GM19240 (cell line): ENCODE measurements around the gene ABCA3.

Experiments
- DNase-seq: peaks from one replicate; pipeline ENCODE4 v3.0.0; 2011; ENCODE audit warnings: low spot score; ENCODE audit not compliant: insufficient read length

Gene ABCA3

GRCh38 chr16:2317231-2318020, 23.1 kb downstream of the ABCA3 start:
- DNase-seq = no peak

DNA sequence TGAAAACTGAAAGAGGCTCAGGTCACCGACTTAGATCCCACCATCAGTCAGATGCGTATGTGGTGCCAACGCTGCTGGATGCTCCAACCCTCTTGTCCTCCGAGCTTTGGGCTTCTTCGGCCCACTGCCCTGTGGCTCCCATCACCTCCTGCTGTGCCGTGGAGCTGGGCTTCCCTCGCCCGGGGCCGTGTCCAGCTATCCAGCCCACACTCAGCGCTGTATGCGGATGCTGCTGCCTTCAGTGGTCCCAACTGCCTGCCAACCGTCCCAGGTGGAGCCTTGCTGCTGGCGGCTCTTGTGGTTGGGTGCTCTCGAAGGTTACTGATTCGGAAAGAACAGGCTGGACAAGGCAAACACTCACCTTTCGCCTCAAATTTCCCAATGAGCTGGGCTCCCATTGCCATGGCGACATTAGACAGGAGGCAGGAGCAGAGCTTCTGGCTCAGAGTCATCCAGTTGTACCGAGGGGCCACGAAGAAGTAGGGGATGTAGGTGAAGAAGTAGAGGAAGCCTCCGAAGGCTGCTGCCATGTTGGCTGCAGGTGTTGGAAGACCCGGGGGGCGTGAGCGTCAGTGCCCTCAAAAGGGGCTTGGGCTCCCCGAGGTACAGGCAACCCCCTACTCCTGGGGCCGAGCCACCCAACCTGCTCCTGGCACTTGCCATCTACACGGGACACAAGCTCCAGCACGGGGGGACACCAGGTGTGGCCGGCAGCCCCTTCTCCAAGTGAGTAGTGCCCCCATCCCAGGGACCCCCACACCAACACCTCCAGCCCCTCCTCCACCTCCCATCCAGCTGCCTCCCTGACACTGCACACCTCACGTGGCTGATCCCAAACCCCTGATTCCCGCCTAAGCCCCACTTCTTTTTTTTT, 32.2 kb downstream of the ABCA3 start:
- DNase-seq = no peak

DNA sequence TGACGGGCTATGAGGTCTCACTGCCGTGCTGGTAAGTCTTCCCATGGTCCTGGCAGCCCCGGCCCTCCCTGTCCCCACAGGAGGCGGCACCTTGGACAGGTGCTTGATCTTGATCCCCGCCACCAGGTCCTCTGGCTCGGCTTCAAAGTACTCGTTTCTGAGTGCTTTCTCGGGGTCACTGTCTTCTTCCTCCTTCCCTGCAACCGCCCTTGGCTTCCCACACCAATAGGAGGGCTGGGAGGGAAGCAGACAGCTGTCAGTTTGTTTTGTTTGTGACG, 40.7 kb downstream of the ABCA3 start:
- DNase-seq = no peak

DNA sequence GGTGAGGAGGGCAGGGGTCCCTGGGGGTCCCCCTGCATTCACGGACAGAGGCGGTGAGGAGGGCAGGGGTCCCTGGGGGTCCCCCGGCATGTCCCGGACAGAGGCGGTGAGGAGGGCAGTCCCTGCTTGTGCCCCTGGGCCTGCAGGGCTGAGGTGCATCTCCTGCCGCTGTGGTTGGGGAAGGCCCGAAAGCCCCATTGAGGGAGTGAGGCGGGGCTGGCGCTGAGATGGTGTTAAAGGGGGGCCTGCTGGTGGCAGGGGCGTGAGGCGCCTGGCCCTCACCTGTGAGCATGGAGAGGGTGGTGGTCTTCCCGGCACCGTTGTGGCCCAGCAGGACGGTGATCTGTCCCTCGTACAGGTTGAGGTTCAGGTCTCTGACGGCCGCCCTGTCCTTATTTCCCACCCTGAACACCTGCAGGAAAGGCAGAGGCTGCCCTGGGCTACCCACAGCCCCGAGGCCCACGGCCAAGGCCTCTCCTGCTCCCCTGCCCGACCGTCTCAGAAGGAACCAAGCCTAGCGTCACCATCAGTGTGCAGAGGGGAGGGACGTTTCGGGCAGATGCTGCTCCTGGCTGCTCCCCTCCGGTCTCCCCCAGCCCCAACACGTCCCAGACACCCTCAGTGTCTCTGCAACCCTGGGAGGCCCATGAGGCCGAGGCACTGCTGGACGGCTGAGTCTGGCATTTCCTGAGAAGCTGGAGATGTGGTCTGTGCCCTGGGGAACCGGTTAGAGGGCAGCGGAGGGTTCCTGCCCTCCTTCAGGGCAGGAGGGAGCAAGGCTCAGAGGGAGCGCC, 41.2 kb downstream of the ABCA3 start:
- DNase-seq = no peak

GRCh38 chr16:2298621-2299020, 41.9 kb downstream of the ABCA3 start:
- DNase-seq = no peak

- no peak for DNase-seq
Measured at GRCh38 chr16:2297506-2297860, 43.0 kb downstream of the ABCA3 start.

DNA sequence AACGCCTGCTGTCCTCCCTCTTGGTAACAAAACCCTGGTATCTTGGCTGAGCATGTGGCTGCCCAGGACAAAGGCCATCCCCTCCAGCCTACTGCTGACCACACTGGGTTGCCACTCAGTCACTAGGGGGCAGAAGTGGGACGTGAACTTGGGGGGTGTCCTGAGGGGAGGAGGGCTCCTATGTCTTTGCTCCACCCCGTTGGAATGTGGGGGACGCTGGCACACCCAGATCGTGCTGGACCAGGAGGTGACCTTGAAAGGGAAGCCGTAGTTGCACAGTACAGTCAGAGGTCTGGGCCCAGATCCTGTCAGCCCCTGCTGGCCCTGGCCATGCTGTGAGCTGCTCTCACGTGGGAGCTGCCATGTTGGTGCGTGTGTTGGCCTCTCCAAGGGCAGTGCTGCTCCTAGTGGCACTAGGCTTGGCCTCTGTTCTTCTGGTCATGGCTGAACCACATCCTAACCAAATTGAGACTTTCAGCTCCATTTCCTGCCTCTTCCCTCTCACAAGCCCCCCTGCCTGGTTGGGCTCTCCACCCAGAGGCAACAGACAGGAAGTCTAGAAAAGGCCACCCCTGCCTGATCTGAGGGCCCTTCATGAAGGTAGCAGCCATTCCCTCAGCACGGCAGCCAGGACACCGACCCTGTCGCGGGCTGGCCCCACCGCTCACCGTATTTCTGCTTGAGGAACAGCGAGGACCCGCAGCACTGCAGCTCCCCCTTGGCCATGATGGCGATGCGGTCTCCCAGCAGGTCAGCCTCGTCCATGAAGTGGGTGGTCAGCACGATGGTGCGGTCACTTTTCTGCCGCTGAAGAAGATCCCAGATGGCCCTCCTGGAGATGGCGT, 43.6 kb downstream of the ABCA3 start:
- DNase-seq = no peak

GRCh38 chr16:2295056-2295798, 45.3 kb downstream of the ABCA3 start:
- no peak for DNase-seq

- DNase-seq = no peak
Measured at GRCh38 chr16:2292221-2292620, 48.3 kb downstream of the ABCA3 start.

DNA sequence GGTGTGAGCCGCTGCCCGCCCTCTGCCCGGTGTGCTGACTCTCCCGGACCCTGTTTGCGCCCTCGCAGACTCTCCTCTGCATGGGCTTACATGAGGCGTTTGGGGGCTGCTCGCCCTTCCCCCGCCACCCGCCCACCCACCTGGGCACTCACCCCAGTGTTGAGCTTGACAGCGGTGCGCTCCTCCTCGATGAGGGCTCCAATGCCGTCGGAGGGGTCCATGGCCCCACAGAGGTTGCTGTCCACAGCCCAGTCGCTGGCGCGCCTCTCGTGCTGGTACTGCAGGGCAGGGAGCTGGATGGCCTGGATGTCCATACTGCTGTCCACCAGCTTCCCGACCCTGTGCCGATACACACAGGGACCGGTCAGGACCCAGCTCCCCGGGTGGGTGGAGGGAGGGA, 51.2 kb downstream of the ABCA3 start:
- DNase-seq = no peak

- DNase-seq = no peak
Measured at GRCh38 chr16:2288726-2289125, 51.8 kb downstream of the ABCA3 start.

DNA sequence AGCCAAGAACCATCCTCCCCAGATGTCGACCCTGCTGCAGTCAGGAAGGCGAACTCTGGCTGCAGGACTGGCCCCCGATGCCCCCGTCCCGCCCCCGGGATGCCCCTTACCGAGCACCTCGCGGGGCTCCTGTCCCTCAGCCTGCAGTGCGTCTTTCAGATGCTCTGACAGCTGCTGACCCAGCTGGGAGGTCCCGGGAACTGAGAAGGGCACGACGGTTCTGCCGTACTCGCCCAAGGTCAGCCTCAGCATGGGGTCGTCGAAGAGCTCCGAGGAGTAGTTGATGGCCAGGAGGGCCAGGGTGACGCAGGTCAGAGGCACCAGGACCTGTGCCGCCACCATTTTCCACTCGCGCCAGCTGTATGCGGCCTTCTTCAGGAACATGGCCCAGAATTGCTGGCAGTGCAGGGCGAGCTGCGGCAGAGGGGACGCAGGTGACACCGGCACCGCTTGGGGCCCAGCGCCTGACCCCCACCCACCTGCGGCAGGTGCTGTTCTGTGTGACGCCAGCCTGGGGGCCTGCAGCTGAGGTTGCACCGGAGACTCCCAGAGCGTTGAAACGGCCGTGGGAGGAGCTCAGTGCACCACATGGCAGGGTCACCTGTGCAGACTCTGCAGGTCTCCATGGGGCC, 52.5 kb downstream of the ABCA3 start:
- no peak for DNase-seq

- DNase-seq = no peak
Measured at GRCh38 chr16:2286550-2286949, 54.0 kb downstream of the ABCA3 start.

GRCh38 chr16:2285731-2286191, 54.8 kb downstream of the ABCA3 start:
- DNase-seq = no peak

DNA sequence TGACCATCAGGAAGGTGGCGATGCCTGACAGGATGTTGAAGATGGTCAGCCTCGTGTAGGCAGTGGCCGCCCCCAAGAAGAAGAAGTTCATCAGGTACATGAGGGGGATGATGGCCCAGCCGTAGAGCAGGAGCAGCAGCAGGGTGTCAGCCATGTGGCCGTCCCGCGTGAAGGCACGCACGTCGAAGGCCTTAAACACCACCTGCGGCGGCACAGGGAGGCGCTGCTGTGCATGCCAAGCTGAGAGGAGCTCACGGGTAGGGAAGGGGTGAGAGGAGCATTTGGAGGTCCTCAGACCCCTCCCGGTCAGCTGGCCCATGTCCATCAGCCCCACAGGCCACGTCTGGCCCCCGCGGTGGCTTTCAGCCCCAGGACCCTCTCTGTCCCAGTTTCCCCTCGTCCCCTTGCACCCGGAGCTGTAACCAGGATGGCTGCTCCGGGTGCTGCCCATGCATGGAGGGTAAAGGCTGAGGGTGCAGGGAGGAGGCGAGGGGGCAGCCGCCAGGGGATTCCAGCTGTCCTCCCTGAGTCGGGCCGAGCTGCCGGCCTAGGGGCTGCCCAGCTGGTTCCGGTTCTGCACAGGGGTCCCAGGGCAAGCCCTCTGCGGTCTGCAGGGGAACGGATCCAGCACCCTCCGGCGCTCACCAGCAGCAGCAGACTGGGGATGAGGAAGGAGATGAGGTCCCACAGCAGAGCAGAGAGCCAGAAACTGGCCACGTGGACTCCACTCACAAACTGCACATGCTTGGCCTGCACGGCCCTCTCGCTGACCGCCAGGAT, 55.5 kb downstream of the ABCA3 start:
- no peak for DNase-seq

GRCh38 chr16:2284001-2284770, 56.3 kb downstream of the ABCA3 start:
- no peak for DNase-seq

DNA sequence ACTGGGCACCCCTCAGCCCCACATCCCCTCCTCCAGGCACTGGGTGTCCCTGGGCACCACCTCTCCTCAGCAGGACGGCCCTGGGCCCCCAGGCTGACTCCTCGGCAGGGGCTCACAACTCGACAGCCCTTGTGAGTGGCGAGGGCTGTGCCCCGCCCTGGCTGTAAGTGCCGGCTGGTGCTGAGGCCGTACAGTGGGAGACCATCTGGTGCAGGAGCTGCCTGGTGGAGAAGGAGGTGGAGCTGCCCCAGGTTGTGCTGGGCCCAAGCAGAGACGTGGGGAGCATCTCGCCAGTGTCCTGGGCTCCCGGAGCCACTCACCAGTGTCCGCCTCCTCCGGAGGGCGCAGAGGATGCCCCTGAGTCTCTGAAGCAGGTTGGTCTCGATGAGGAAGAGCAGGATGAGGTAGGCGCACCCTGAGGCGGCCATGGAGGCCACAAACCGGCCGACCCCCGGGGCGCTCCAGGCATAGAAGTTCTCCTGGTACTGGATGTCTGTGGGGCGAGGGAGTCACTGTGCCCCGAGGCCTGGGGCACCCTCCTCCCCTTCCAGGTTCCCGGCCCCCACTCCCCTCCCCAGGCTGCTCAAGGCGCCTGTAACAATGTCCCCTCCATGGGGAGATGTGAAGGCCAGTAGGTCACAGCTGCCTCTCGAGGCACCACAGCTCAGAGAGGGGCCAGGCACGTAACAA, 57.5 kb downstream of the ABCA3 start:
- DNase-seq = no peak

DNA sequence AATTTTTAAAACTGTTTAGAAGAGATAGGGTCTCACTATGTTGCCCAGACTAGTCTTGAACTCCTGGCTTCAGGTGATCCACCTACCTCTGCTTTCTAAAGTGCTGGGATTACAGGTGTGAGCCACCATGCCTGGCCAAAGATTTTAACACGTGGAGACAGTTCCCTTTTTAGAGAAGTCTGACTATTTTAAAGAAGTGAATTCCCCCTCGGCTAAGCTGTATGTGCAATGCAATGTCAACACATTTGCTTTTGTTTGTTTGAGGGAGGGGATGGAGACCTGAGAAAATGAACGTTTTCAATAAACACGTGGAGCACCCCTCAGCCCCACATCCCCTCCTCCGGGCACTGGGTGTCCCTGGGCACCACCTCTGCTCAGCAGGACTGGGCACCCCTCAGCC, 58.3 kb downstream of the ABCA3 start:
- DNase-seq = no peak
